ENCODE measurements around the gene DDIT4L. TPM values are rescaled to one million over a fixed set of nuclear protein-coding genes. Genes with fewer than 3 reads are reported as not detected.
A peak's percentile ranks its signal among the peaks of the same experiment; 100 is the strongest.
"Not testable (repeated sequence)": the region's sequence is repeated elsewhere in the genome, so short reads cannot be mapped to it uniquely, and the experiment has no call there.

DDIT4L gene, protein sequence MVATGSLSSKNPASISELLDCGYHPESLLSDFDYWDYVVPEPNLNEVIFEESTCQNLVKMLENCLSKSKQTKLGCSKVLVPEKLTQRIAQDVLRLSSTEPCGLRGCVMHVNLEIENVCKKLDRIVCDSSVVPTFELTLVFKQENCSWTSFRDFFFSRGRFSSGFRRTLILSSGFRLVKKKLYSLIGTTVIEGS
- polyA plus RNA-seq (2013, experiment 1 of 2): 0.33 TPM
- polyA plus RNA-seq (2013, experiment 2 of 2): 0.25 TPM

DNA sequence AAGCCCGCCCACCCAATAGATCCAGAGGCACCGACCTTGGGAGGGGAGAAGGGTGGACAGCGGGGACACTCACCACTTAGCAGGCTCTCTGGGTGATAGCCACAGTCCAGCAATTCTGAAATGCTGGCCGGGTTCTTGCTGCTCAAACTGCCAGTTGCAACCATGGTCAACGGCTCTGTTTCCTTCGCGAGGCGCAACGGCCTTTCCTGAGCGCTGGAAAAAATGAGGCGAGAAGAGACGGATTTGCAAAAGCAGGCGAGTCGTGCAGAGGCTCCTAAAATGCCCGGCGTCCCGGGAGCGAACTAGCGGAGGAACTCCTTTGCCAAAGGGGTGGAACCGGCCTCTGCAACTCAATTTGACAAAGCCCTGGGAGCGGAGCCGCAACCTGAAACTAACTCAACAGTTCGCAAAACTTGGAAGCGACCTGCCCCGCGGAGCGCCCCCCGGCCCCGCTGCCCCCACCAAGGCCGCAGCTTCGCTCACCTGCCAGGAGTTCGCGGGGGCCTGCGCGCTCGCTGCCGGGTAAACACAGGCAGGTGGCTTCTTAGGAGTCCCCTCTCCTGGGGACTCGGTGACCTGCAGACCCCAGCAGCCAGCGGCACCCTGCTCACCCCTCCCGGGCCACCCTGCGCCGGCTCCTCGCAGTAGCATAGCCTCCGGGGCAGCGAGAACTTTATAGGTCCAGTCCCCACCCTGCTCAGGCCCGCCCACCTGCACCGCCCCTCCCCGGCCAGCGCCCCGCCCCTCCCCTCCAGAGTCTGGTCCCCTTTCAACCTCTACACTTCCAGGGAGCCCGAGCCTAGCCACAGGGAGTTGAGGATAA is at the start of gene DDIT4L:
DDIT4L (minus strand) TSS at position 649 of the 823 bp plus-strand sequence; CDS start at position 164, 485 bp downstream.
- Histone ChIP-seq H3K4me3 (ENCODE audit: extremely low read depth, insufficient read depth, low read length, poor library complexity, severe bottlenecking) (peak within 1 kb of the TSS; percentile 49), H3K27ac (ENCODE audit: low read depth, low read length, severe bottlenecking) (no peak within 1 kb of the TSS), H3K36me3 (ENCODE audit: control insufficient read depth, insufficient read depth, low read length) (no peaks in the 10 kb centered on the region), H3K4me1 (ENCODE audit: control insufficient read depth, insufficient read depth, low read length, poor library complexity, severe bottlenecking) (peaks cover 4% of the 10 kb centered on the region), H3K9me3 (ENCODE audit: control insufficient read depth, low read length) (no peaks in the 10 kb centered on the region)
- WGBS, 2 experiments (ENCODE audit: insufficient coverage in 2 of 2): 0 to 1% methylated on average over 31 to 38 of the region's 51 CpGs

DNA sequence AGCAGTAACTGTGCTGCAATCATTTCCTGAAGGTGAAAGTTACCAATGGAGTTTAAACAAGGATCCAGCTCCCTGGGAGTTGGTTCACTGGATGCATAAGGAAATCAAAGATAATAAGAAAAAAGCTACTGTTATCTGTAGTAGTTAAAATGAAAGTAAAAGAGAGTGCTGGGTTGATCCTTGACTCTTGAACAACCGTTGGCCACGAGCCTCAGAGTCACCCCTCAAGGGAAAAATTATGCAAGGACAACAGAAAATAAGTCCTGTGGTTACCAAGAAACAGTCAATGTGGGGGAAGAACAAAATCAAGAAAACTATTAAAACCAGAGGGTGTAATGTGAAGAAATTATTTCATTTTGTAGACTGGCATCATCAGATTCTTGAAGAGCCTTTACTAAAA is 49.7 kb upstream of the DDIT4L start:
- H3K9me3 ChIP-seq (ENCODE audit: control insufficient read depth, low read length): no peaks in the 10 kb centered on the region
- 82 to 100% methylated on average over 2 of the region's 2 CpGs for WGBS, 2 experiments (ENCODE audit: insufficient coverage in 2 of 2)

DNA sequence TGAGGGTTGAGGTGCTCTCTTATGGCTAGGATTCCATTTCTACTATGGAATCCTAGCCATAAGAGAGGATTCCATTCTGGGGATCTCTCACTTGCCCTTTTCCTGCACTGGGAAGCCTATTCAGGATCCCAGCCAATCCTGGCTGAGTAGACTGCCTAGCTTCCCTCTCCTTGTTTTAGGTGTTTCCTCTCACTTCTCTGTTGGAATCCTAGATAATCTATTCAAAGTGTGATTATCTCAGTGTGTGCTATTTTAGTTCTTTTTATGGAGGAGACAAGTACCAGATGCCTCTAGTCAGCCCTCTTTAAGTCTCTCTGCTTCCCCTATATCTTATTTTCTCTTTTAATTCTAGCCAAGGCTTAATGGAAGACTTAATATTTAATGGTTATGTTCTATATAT is 34.5 kb upstream of the DDIT4L start:
- H3K9me3 ChIP-seq (ENCODE audit: control insufficient read depth, low read length): peaks cover 12% of the 10 kb centered on the region
- no peak overlapping the region for H3K4me3 ChIP-seq (ENCODE audit: extremely low read depth, insufficient read depth, low read length, poor library complexity, severe bottlenecking)

More for the DNA sequence above, 49.7 kb upstream of the DDIT4L start:
- Histone ChIP-seq H3K4me3 (ENCODE audit: extremely low read depth, insufficient read depth, low read length, poor library complexity, severe bottlenecking) (no peak overlapping the region), H3K36me3 (ENCODE audit: control insufficient read depth, insufficient read depth, low read length) (no peaks in the 10 kb centered on the region), H3K27ac (ENCODE audit: low read depth, low read length, severe bottlenecking) (no peak overlapping the region), H3K4me1 (ENCODE audit: control insufficient read depth, insufficient read depth, low read length, poor library complexity, severe bottlenecking) (no peaks in the 10 kb centered on the region)

DNA sequence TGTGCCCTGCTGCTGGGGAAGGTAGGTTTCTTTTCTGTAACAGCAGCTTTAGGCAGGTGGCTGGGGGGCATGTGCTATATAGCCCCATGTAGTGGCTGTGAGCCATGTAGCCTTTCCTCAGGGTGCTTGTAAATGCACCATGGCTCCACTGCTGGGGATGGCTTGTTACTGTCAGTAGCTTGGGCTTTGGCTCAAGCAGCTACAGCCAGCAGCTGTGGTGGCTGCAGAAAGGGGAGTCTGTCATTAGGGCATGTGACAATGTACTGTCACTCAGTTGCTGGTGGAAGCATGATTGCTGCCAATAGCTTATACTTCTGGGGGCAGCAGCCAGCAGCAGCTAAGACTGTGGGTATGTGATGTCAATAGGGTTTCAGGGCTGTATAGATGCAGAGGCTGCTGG is 33.9 kb upstream of the DDIT4L start:
- Histone ChIP-seq H3K4me1 (ENCODE audit: control insufficient read depth, insufficient read depth, low read length, poor library complexity, severe bottlenecking) (no peaks in the 10 kb centered on the region), H3K4me3 (ENCODE audit: extremely low read depth, insufficient read depth, low read length, poor library complexity, severe bottlenecking) (no peak overlapping the region), H3K9me3 (ENCODE audit: control insufficient read depth, low read length) (peaks cover 12% of the 10 kb centered on the region), H3K27ac (ENCODE audit: low read depth, low read length, severe bottlenecking) (no peak overlapping the region), H3K36me3 (ENCODE audit: control insufficient read depth, insufficient read depth, low read length) (no peaks in the 10 kb centered on the region)

More for the DNA sequence above, 34.5 kb upstream of the DDIT4L start:
- no peaks in the 10 kb centered on the region for H3K4me1 ChIP-seq (ENCODE audit: control insufficient read depth, insufficient read depth, low read length, poor library complexity, severe bottlenecking)
- H3K27ac ChIP-seq (ENCODE audit: low read depth, low read length, severe bottlenecking): no peak overlapping the region
- no peaks in the 10 kb centered on the region for H3K36me3 ChIP-seq (ENCODE audit: control insufficient read depth, insufficient read depth, low read length)

DNA sequence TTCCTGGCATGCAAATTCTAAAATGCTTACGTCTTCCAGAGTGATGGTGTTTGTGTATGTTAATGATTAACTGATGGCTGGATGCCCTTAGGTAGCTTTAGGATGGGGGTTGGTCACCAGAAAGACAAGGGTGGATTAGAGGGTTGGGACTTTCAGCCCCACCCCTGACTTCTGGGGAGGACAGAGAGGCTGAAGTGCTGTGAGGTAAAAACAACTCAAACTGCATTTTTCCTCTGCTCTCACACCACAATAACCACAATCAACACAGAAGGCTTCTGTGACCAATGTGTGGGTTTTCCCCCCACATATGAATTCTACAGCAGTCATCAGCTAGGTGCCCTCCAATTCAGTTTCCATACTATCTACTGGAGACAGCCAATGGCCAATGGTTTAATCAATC is 18.7 kb upstream of the DDIT4L start:
- Histone ChIP-seq H3K27ac (ENCODE audit: low read depth, low read length, severe bottlenecking) (no peak overlapping the region), H3K36me3 (ENCODE audit: control insufficient read depth, insufficient read depth, low read length) (no peaks in the 10 kb centered on the region), H3K9me3 (ENCODE audit: control insufficient read depth, low read length) (no peaks in the 10 kb centered on the region), H3K4me1 (ENCODE audit: control insufficient read depth, insufficient read depth, low read length, poor library complexity, severe bottlenecking) (no peaks in the 10 kb centered on the region), H3K4me3 (ENCODE audit: extremely low read depth, insufficient read depth, low read length, poor library complexity, severe bottlenecking) (no peak overlapping the region)
- WGBS, 2 experiments (ENCODE audit: insufficient coverage in 2 of 2): no CpG with 5 or more reads among the region's 1 CpG

DNA sequence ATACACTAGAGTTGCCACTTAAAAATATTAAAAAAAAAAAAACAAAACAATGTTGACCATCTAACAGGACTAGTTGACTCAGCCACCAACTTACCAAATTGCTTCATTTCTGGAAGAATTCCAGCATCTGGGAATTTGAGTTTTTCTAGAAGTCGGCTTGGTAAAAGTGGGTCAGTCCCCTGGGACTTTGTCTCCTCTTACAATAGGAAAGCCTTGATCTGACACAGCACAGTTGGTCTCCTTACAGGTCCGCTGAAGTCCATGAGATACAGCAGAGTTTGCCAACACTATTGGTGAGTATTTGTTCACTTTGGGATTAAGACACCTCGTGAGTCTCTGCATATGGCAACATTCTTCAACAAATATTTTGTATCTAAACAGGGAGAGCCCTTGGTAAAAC is 18.2 kb upstream of the DDIT4L start:
- H3K4me3 ChIP-seq (ENCODE audit: extremely low read depth, insufficient read depth, low read length, poor library complexity, severe bottlenecking): no peak overlapping the region
- no peaks in the 10 kb centered on the region for H3K9me3 ChIP-seq (ENCODE audit: control insufficient read depth, low read length)
- no peaks in the 10 kb centered on the region for H3K36me3 ChIP-seq (ENCODE audit: control insufficient read depth, insufficient read depth, low read length)
- no peak overlapping the region for H3K27ac ChIP-seq (ENCODE audit: low read depth, low read length, severe bottlenecking)
- 86 to 87% methylated on average over 1 to 3 of the region's 3 CpGs for WGBS, 2 experiments (ENCODE audit: insufficient coverage in 2 of 2)
- H3K4me1 ChIP-seq (ENCODE audit: control insufficient read depth, insufficient read depth, low read length, poor library complexity, severe bottlenecking): no peaks in the 10 kb centered on the region

DNA sequence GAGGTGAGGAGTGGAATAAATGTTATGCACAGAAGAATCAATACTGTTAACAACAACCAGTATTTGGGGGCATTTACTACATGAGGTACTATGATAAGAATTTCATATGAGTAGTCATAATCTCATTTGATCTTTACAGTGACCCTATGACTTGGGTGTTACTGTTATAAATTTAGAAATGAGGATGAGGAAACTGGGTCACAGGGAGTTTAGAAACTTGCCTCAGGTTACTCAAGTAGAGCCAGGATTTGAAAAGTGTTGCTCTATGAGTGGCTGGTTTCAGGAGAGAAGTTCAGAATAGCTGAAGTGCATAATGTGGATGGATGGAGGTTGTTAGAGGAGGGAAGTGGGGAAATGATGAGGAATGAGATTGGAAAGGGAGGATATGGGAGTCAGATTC is 16.6 kb upstream of the DDIT4L start:
- Histone ChIP-seq H3K36me3 (ENCODE audit: control insufficient read depth, insufficient read depth, low read length) (no peaks in the 10 kb centered on the region), H3K4me1 (ENCODE audit: control insufficient read depth, insufficient read depth, low read length, poor library complexity, severe bottlenecking) (no peaks in the 10 kb centered on the region), H3K9me3 (ENCODE audit: control insufficient read depth, low read length) (no peaks in the 10 kb centered on the region), H3K27ac (ENCODE audit: low read depth, low read length, severe bottlenecking) (no peak overlapping the region), H3K4me3 (ENCODE audit: extremely low read depth, insufficient read depth, low read length, poor library complexity, severe bottlenecking) (no peak overlapping the region)

DNA sequence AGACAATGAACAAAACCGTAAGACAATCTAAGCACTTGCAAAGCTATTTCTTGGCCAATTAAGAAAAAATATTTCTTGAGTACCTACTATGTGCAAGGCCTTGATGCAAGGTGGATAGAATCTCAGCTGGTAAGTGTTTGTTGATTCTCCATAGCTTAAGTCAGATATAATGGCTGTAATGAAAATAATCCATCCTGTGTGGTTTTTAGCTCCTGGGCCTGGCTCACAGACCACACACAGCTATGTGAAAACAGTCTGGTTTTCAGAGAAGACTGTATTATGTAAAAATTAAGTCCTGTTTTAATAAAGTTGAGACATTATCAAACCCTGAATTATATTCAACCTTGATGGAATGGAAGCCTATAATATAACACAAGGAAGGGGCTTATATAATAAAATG is 7.8 kb upstream of the DDIT4L start:
- Histone ChIP-seq H3K4me3 (ENCODE audit: extremely low read depth, insufficient read depth, low read length, poor library complexity, severe bottlenecking) (no peak overlapping the region), H3K4me1 (ENCODE audit: control insufficient read depth, insufficient read depth, low read length, poor library complexity, severe bottlenecking) (no peaks in the 10 kb centered on the region), H3K27ac (ENCODE audit: low read depth, low read length, severe bottlenecking) (no peak overlapping the region), H3K36me3 (ENCODE audit: control insufficient read depth, insufficient read depth, low read length) (no peaks in the 10 kb centered on the region), H3K9me3 (ENCODE audit: control insufficient read depth, low read length) (no peaks in the 10 kb centered on the region)
- 100% methylated on average over 1 of the region's 1 CpG; no CpG with 5 or more reads in 1 of the 2 experiments for WGBS, 2 experiments (ENCODE audit: insufficient coverage in 2 of 2)

DNA sequence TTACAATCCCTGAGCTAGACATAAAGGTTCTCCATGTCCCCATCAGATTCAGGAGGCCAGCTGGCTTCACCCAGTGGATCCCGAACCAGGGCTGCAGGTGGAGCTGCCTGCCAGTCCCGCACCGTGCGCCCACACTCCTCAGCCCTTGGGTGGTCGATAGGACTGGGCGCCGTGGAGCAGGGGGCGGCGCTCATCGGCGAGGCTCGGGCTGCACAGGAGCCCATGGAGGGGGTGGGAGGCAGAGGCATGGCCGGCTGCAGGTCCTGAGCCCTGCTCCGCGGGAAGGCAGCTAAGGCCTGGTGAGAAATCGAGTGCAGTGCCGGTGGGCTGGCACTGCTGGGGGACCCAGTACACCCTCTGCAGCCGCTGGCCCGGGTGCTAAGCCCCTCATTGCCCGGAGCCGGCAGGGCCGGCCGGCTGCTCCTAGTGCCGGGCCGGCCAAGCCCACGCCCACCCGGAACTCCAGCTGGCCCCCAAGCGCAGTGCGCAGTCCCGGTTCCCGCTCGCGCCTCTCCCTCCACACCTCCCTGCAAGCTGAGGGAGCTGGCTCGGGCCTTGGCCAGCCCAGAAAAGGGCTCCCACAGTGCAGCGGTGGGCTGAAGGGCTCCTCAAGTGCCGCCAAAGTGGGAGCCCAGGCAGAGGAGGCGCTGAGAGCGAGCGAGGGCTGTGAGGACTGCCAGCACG is 6.3 kb upstream of the DDIT4L start:
- 91 to 95% methylated on average over 18 to 19 of the region's 40 CpGs for WGBS, 2 experiments (ENCODE audit: insufficient coverage in 2 of 2)
- not testable (repeated sequence) for H3K9me3 ChIP-seq (ENCODE audit: control insufficient read depth, low read length); H3K36me3 ChIP-seq (ENCODE audit: control insufficient read depth, insufficient read depth, low read length); H3K27ac ChIP-seq (ENCODE audit: low read depth, low read length, severe bottlenecking); H3K4me3 ChIP-seq (ENCODE audit: extremely low read depth, insufficient read depth, low read length, poor library complexity, severe bottlenecking); H3K4me1 ChIP-seq (ENCODE audit: control insufficient read depth, insufficient read depth, low read length, poor library complexity, severe bottlenecking)

DNA sequence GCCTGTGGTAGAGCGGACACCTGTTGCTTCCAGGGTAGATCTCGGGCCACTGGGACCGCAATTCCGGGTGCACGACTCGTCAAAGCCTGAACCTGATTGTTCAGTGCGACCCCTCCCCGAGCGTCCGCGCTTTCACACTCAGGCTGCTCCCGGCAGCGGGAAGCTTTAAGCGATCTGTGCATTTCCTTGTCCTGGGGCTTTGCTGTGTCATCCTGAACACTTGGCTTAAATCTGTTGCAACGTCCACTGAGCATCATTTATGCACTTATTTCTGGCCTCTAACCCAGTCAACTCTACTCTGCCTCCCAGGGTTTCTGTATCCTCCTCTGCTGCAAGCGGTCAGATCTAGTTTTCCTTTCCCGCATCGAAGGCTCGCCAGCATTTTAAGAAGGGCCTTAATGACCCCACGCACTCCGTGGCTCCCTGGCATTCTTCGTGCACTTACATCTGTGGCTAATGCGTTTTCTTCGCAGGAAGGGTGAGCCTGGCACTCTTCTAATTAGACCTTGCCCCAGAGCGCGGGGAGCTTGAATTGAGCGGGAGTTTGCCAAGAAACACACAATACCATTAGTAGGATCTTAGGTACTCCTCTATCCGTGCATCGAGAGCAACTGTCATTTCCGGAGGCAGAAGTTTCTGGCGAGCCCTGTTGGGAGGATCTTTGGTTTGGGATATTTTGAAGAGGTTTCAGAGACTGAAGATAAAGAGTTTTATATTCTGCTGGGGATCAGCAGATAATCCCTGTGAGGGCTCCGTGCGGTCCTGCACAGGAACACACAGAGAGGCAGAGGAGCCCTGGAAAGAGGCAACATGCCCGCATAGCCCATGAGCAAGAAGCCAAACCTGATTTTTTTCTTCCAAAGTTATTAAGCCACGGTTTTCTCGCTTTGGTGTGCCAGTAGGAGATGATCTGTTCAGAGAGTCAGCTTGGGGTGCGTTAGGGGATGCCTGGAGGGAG is 654 bp upstream of the DDIT4L start:
- Histone ChIP-seq H3K4me1 (ENCODE audit: control insufficient read depth, insufficient read depth, low read length, poor library complexity, severe bottlenecking) (peaks cover 4% of the 10 kb centered on the region), H3K9me3 (ENCODE audit: control insufficient read depth, low read length) (no peaks in the 10 kb centered on the region), H3K36me3 (ENCODE audit: control insufficient read depth, insufficient read depth, low read length) (no peaks in the 10 kb centered on the region), H3K4me3 (ENCODE audit: extremely low read depth, insufficient read depth, low read length, poor library complexity, severe bottlenecking) (peak overlapping the region; percentile 49), H3K27ac (ENCODE audit: low read depth, low read length, severe bottlenecking) (no peak overlapping the region)
- 12 to 23% methylated on average over 27 to 30 of the region's 37 CpGs for WGBS, 2 experiments (ENCODE audit: insufficient coverage in 2 of 2)

All from mesodermal cell (in vitro differentiated cells).